ENCODE data around the gene MVB12B.

DNA sequence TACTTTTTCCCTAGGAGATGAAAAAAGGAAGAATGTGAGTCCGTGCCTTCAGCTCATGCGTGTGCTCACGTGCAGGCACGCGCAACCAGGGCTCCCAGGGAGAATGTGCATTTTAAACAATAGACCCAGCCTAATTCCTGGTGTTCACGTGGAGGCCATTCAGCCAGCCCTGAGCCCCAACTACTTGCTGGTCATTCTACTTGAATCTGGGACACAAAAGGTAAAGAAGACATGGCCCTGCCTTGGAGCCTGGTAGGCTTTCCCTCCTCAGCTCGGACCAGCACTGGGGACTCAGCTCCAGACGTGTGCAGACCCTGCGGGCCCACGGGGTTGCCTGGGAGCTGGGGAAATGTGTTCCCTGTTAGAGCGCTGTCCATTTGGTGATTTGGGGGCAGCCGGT is 125.5 kb downstream of the MVB12B start:
- TF ChIP-seq, protein P1, sequence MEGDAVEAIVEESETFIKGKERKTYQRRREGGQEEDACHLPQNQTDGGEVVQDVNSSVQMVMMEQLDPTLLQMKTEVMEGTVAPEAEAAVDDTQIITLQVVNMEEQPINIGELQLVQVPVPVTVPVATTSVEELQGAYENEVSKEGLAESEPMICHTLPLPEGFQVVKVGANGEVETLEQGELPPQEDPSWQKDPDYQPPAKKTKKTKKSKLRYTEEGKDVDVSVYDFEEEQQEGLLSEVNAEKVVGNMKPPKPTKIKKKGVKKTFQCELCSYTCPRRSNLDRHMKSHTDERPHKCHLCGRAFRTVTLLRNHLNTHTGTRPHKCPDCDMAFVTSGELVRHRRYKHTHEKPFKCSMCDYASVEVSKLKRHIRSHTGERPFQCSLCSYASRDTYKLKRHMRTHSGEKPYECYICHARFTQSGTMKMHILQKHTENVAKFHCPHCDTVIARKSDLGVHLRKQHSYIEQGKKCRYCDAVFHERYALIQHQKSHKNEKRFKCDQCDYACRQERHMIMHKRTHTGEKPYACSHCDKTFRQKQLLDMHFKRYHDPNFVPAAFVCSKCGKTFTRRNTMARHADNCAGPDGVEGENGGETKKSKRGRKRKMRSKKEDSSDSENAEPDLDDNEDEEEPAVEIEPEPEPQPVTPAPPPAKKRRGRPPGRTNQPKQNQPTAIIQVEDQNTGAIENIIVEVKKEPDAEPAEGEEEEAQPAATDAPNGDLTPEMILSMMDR (IDR thresholded peaks at IDR 0.05), result no peak
- no peak for TF ChIP-seq POLR2A (IDR thresholded peaks at IDR 0.05)
